ENCODE results near the gene CDH20. TPM values are rescaled to one million over a fixed set of nuclear protein-coding genes. Genes with fewer than 3 reads are reported as not detected.

Gene CDH20
- total RNA-seq, 4 donors from 2014 or later = 1.4 to 17.7 (median 5.1) TPM; not detected in 1

DNA sequence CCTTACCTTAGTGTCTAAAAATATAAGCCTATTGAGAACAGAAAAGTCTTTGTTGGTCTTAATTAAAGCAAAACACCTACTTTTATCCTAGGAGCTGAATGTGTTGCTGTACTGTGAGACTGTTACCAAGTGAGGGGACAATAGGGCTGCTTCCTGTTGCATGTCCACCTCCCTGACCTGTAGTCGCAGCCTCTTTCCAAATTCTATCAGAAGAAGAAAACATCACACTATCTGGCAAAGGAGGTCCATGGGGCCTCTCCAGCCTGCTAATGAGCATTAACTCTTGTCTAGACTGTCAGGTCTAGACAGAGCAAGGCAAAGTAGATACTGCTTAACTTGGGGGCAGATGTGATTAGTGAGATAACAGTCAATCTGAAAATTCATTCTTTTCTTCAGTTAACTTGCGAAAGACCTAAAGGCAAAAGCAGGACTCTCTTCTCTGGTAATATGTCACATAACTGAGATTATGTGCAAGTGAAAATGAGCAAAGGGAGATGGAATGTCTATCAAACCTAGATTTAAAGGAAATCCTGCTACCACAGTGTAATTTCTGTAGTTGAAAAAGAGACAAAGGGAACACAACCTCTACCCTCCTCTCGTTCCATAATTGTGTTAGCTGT, 66.9 kb downstream of the CDH20 start:
- TF ChIP-seq, protein P1, sequence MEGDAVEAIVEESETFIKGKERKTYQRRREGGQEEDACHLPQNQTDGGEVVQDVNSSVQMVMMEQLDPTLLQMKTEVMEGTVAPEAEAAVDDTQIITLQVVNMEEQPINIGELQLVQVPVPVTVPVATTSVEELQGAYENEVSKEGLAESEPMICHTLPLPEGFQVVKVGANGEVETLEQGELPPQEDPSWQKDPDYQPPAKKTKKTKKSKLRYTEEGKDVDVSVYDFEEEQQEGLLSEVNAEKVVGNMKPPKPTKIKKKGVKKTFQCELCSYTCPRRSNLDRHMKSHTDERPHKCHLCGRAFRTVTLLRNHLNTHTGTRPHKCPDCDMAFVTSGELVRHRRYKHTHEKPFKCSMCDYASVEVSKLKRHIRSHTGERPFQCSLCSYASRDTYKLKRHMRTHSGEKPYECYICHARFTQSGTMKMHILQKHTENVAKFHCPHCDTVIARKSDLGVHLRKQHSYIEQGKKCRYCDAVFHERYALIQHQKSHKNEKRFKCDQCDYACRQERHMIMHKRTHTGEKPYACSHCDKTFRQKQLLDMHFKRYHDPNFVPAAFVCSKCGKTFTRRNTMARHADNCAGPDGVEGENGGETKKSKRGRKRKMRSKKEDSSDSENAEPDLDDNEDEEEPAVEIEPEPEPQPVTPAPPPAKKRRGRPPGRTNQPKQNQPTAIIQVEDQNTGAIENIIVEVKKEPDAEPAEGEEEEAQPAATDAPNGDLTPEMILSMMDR (IDR thresholded peaks at IDR 0.05; ENCODE audit: low read depth) = no peak

GRCh38 chr18:61400716-61401115, 67.5 kb downstream of the CDH20 start:
- TF ChIP-seq, protein P1 (IDR thresholded peaks at IDR 0.05; ENCODE audit: low read depth) = no peak

DNA sequence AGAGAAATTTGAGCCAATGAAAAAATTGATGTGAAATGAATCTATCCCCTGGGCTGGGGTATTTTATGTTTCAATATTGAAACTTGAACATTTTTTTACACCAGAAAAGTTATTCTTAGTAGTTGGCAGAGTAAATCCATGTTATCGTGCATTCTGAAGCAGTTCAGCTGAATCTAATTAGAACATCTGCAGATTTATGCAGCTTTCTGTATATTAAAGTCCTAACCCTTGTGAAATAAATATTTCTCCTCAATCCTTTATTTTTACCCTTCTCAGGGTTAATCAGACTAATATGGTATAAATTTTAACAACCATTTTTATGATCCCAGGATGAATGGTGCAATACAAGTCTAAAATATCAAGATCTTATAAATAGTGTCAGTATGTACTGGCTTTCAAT, 69.5 kb downstream of the CDH20 start:
- TF ChIP-seq, protein P1 (IDR thresholded peaks at IDR 0.05; ENCODE audit: low read depth) = no peak

GRCh38 chr18:61413396-61413795, 80.2 kb downstream of the CDH20 start:
- TF ChIP-seq, protein P1 (IDR thresholded peaks at IDR 0.05; ENCODE audit: low read depth) = no peak

- TF ChIP-seq, protein P1 (IDR thresholded peaks at IDR 0.05; ENCODE audit: low read depth) = no peak
Measured at GRCh38 chr18:61414086-61414485, 80.9 kb downstream of the CDH20 start.

DNA sequence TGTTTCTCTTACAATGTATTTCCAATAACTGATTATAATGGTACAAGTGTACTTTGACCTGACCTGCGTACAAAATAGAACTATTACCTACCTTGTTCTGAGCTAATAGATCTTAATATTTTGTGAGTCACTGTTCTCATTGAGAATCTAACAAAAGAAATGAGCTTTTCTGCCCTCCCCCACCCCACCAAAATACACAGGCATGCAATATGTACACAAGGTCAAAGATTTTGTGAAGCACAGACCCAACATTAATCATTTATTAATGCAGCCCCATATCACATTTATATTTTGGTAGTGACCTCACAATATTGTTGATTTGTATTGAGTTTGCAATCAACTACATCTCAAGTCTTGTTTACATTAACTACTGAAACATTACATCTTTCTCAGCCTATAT, 86.5 kb downstream of the CDH20 start:
- TF ChIP-seq, protein P1 (IDR thresholded peaks at IDR 0.05; ENCODE audit: low read depth) = no peak

DNA sequence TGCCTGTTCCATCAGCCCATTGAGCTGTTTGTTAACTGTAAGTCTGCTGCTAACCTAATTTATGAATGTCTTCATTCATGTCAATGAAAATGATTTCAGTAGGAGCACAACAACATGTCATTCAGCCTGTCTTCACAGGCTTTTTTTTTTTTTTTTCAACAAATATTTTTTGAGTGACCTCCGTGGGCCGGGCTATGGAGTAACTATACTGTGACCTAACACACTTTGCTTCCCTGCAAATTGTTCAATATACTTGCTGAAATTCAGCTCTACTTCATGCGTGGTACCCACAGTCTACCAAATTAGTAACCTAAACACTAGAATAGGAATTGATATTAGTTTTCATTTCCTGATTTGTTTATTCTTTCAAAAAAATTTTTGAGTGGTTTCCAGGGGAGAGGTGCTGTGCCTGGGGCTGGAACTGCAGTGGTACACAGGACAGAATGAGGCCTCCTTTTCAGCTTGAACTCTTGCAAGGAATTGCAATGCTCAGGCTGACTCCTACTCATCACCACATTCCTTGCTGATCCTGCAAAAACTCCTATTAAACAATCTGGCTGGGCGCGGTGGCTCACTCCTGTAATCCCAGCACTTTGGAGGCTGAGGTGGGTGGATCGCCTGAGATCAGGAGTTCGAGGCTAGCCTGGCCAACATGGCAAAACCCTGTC, 87.1 kb downstream of the CDH20 start:
- TF ChIP-seq, protein P1 (IDR thresholded peaks at IDR 0.05; ENCODE audit: low read depth) = no peak

All from subcutaneous adipose tissue (tissue), 4 donors.